Sigmoid colon (tissue), 7 donors: Measurements from ENCODE around the gene IFNG. TPM values are rescaled to one million over a fixed set of nuclear protein-coding genes. Genes with fewer than 3 reads are reported as not detected.

Source experiments
- DNase-seq: peaks from one replicate; pipeline ENCODE4 v3.0.0-alpha.2; 2019
- H3K27ac ChIP-seq, 4 donors: fragments of 200-600 bp; sonication (generic); one replicate each; pipeline ENCODE4 v1.5.1; 2016 to 2019; ENCODE audit warnings: mild to moderate bottlenecking in 1 of 4
- H3K27me3 ChIP-seq, 3 donors: fragments of 200-600 bp; sonication (generic); one replicate each; pipeline ENCODE4 v1.5.1; 2019; ENCODE audit warnings: mild to moderate bottlenecking in 1 of 3
- H3K36me3 ChIP-seq, 4 donors: fragments of 200-600 bp; sonication (generic); one replicate each; pipeline ENCODE4 v1.5.1; 2016 to 2019
- H3K4me1 ChIP-seq, 4 donors: fragments of 200-600 bp; sonication (generic); one replicate each; pipeline ENCODE4 v1.5.1; 2017 to 2019
- H3K4me3 ChIP-seq, 4 donors: fragments of 200-600 bp; sonication (generic); one replicate each; pipeline ENCODE4 v1.5.1; 2017 to 2019; ENCODE audit warnings: mild to moderate bottlenecking in 2 of 4, moderate library complexity in 1 of 4
- H3K9me3 ChIP-seq, 4 donors: fragments of 200-600 bp in 3 of 4; sonication (generic) in 3 of 4; one replicate each; pipeline versions ENCODE4 v1.5.1 to v1.6.1; 2013 to 2019
- CTCF ChIP-seq, 4 experiments: fragments of 450-650 bp in 3 of 4; fragments of 200-600 bp in 1 of 4; IDR thresholded peaks; one replicate each; pipeline ENCODE4 v1.5.1; 2016 to 2019; ENCODE audit warnings: antibody characterized with exemption in 4 of 4, mild to moderate bottlenecking in 3 of 4, moderate library complexity in 2 of 4
- EP300 ChIP-seq, 4 donors: sonication (generic); formaldehyde crosslinking; IDR thresholded peaks; one replicate each; pipeline ENCODE4 v1.6.1; 2017; ENCODE audit warnings: antibody characterized with exemption in 4 of 4
- POLR2A ChIP-seq, 2 donors: fragments of 450-650 bp; IDR thresholded peaks; one replicate each; pipeline ENCODE4 v1.6.1; 2016; ENCODE audit warnings: antibody characterized with exemption in 2 of 2, mild to moderate bottlenecking in 2 of 2, moderate library complexity in 2 of 2
- POLR2AphosphoS5 ChIP-seq, 4 donors: sonication (generic); formaldehyde crosslinking; IDR thresholded peaks; one replicate each; pipeline ENCODE4 v1.6.1; 2017; ENCODE audit warnings: antibody characterized with exemption in 4 of 4
- WGBS, 2 donors: extraction: QIAGEN DNeasy Blood & Tissue Kit; methylation state at CpG; one replicate each; pipeline ENCODE4 v1.1.7; 2013; 5-methylcytosine and 5-hydroxymethylcytosine counted together
- intact Hi-C: fragments of 100-400 bp; cut with DNase I; formaldehyde crosslinking; loops from one replicate; pipeline ENCODE4 v1.15.1; 2023
- polyA plus RNA-seq, 3 donors: library from polyadenylated mRNA; stranded (reverse); fragments of 200-250 nt; gene quantifications; one replicate each; pipeline ENCODE4 v1.2.3, GENCODE V29; 2013
- total RNA-seq, 4 donors: library from RNA; depleted of rRNA; stranded (reverse); fragments of >200 nt; gene quantifications; one replicate each; pipeline ENCODE4 v1.1.0, GENCODE V29; 2016
- donor health status: healthy with polysubstance abuse.
- donor health status: Bipolar disorder and iron deficiency.
- donor health status: healthy.

The IFNG gene
- total and polyA plus RNA-seq, 7 donors = 1.2 TPM; not detected in 6

- 78 to 85% methylated on average over 7 of the region's 7 CpGs for WGBS, 2 donors
- TF ChIP-seq CTCF (IDR thresholded peaks at IDR 0.05) (no peak), POLR2A (IDR thresholded peaks at IDR 0.05) (no peak), POLR2AphosphoS5 (IDR thresholded peaks at IDR 0.05) (no peak), EP300 (IDR thresholded peaks at IDR 0.05) (no peak)
Measured at GRCh38 chr12:68148261-68148951, 11.1 kb downstream of the IFNG start.

GRCh38 chr12:68140556-68140955 lies 19.0 kb downstream of the IFNG start:
- H3K27ac ChIP-seq = no peak overlapping the region
- intact Hi-C loops = no loop called here
- H3K4me1 ChIP-seq = no peaks in the 10 kb centered on the region
- no peaks in the 10 kb centered on the region for H3K9me3 ChIP-seq
- no peaks in the 10 kb centered on the region for H3K27me3 ChIP-seq
- no peak for TF ChIP-seq EP300 (IDR thresholded peaks at IDR 0.05)
- TF ChIP-seq POLR2AphosphoS5 (IDR thresholded peaks at IDR 0.05) = no peak
- TF ChIP-seq POLR2A (IDR thresholded peaks at IDR 0.05) = no peak
- no peak for TF ChIP-seq CTCF (IDR thresholded peaks at IDR 0.05)
- no peak overlapping the region for H3K4me3 ChIP-seq
- no peak for DNase-seq
- no peaks in the 10 kb centered on the region for H3K36me3 ChIP-seq

More at GRCh38 chr12:68148261-68148951, 11.1 kb downstream of the IFNG start:
- Histone ChIP-seq H3K9me3 (no peaks in the 10 kb centered on the region), H3K36me3 (no peaks in the 10 kb centered on the region), H3K4me3 (no peak overlapping the region), H3K27me3 (no peaks in the 10 kb centered on the region), H3K27ac (no peak overlapping the region), H3K4me1 (no peaks in the 10 kb centered on the region)
- intact Hi-C loops = no loop called here
- no peak for DNase-seq

- no peak for TF ChIP-seq POLR2AphosphoS5 (IDR thresholded peaks at IDR 0.05)
- no peak for TF ChIP-seq EP300 (IDR thresholded peaks at IDR 0.05)
- H3K4me3 ChIP-seq = no peak overlapping the region
- intact Hi-C loops = no loop called here
- H3K9me3 ChIP-seq = no peaks in the 10 kb centered on the region
- 82 to 90% methylated on average over 1 of the region's 1 CpG for WGBS, 2 donors
- no peak for DNase-seq
- no peaks in the 10 kb centered on the region for H3K27me3 ChIP-seq
- H3K36me3 ChIP-seq = no peaks in the 10 kb centered on the region
- no peak overlapping the region for H3K27ac ChIP-seq
- no peaks in the 10 kb centered on the region for H3K4me1 ChIP-seq
Measured at GRCh38 chr12:68139941-68140340, 19.6 kb downstream of the IFNG start.

GRCh38 chr12:68139001-68139400 lies 20.5 kb downstream of the IFNG start:
- Histone ChIP-seq H3K4me1 (no peaks in the 10 kb centered on the region), H3K4me3 (no peak overlapping the region), H3K9me3 (no peaks in the 10 kb centered on the region), H3K27me3 (no peaks in the 10 kb centered on the region), H3K36me3 (no peaks in the 10 kb centered on the region), H3K27ac (no peak overlapping the region)
- DNase-seq = no peak
- TF ChIP-seq POLR2A (IDR thresholded peaks at IDR 0.05) = no peak
- no peak for TF ChIP-seq EP300 (IDR thresholded peaks at IDR 0.05)
- TF ChIP-seq POLR2AphosphoS5 (IDR thresholded peaks at IDR 0.05) = no peak
- no peak for TF ChIP-seq CTCF (IDR thresholded peaks at IDR 0.05)
- 58 to 83% methylated on average over 1 of the region's 1 CpG for WGBS, 2 donors
- intact Hi-C loops = no loop called here

- no peaks in the 10 kb centered on the region for H3K36me3 ChIP-seq
- no peak for DNase-seq
- no peak overlapping the region for H3K27ac ChIP-seq
- intact Hi-C loops = no loop called here
- TF ChIP-seq POLR2A (IDR thresholded peaks at IDR 0.05) (no peak), CTCF (IDR thresholded peaks at IDR 0.05) (no peak), EP300 (IDR thresholded peaks at IDR 0.05) (no peak), POLR2AphosphoS5 (IDR thresholded peaks at IDR 0.05) (no peak)
- H3K4me3 ChIP-seq = no peak overlapping the region
- no peaks in the 10 kb centered on the region for H3K9me3 ChIP-seq
- WGBS, 2 donors = 84 to 87% methylated on average over 2 of the region's 2 CpGs
- H3K27me3 ChIP-seq = no peaks in the 10 kb centered on the region
- H3K4me1 ChIP-seq = no peaks in the 10 kb centered on the region
Measured at GRCh38 chr12:68138480-68138879, 21.1 kb downstream of the IFNG start.
